IPS-15b (cell line): ENCODE measurements around the gene RNGTT.
"Not testable (repeated sequence)": the region's sequence is repeated elsewhere in the genome, so short reads cannot be mapped to it uniquely, and the experiment has no call there.

Source experiments
- H3K27me3 ChIP-seq: one replicate; pipeline ENCODE4 v1.6.1; 2013; ENCODE audit warnings: low read length; ENCODE audit not compliant: control insufficient read depth, insufficient read depth
- H3K36me3 ChIP-seq: one replicate; pipeline ENCODE4 v1.6.1; 2013; ENCODE audit warnings: low read length; ENCODE audit not compliant: control insufficient read depth, insufficient read depth
- H3K4me1 ChIP-seq: one replicate; pipeline ENCODE4 v1.6.1; 2013; ENCODE audit warnings: mild to moderate bottlenecking, low read length; ENCODE audit not compliant: control insufficient read depth, insufficient read depth
- H3K4me3 ChIP-seq: one replicate; pipeline ENCODE4 v1.5.1; 2013; ENCODE audit warnings: low read depth, low read length
- H3K9ac ChIP-seq: one replicate; pipeline ENCODE4 v1.6.1; 2013; ENCODE audit warnings: low read depth, mild to moderate bottlenecking, low read length
- H3K9me3 ChIP-seq: one replicate; pipeline ENCODE4 v1.6.1; 2013; ENCODE audit warnings: mild to moderate bottlenecking, low read length; ENCODE audit not compliant: control insufficient read depth, insufficient read depth

The RNGTT gene

DNA sequence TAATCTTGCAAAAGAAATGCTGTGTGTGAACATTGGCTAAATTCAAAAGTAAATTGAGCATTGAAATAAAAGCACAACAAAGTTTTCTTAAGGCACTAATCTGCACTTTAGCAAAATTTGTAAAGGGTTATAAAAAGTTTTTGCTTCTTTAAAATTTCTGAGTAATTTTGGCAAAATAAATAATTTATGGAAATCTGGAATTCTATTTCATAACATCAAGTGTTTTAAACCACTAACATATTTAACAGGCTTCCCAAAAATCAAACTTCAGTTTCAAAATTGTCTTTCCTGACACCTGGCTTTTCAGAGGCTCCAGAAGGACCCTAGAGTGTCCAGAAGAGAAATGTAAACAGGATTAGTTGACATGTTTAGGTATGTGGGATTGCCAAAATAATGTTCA is 4.5 kb upstream of the RNGTT start:
- peaks cover 7% of the 10 kb centered on the region for H3K4me1 ChIP-seq

GRCh38 chr6:88965691-88966090 is 2.3 kb upstream of the RNGTT start:
- H3K36me3 ChIP-seq = peaks cover 2% of the 10 kb centered on the region
- no peaks in the 10 kb centered on the region for H3K9me3 ChIP-seq
- H3K4me3 ChIP-seq = peak overlapping the region; percentile 11
- peaks cover 11% of the 10 kb centered on the region for H3K27me3 ChIP-seq
- H3K9ac ChIP-seq = no peak overlapping the region
- H3K4me1 ChIP-seq = peaks cover 2% of the 10 kb centered on the region

More for the DNA sequence above, 4.5 kb upstream of the RNGTT start:
- Histone ChIP-seq H3K9ac (no peak overlapping the region), H3K4me3 (no peak overlapping the region), H3K9me3 (no peaks in the 10 kb centered on the region), H3K27me3 (peaks cover 33% of the 10 kb centered on the region), H3K36me3 (peaks cover 2% of the 10 kb centered on the region)

- no peaks in the 10 kb centered on the region for H3K27me3 ChIP-seq
- H3K4me3 ChIP-seq = peak overlapping the region; percentile 68
- peaks cover 2% of the 10 kb centered on the region for H3K36me3 ChIP-seq
- H3K9me3 ChIP-seq = no peaks in the 10 kb centered on the region
- peaks cover 2% of the 10 kb centered on the region for H3K4me1 ChIP-seq
- H3K9ac ChIP-seq = no peak overlapping the region
Observed at GRCh38 chr6:88964509-88964908, 1.1 kb upstream of the RNGTT start.

GRCh38 chr6:88958842-88959241 is 4.6 kb downstream of the RNGTT start:
- H3K27me3 ChIP-seq = no peaks in the 10 kb centered on the region
- H3K9me3 ChIP-seq = no peaks in the 10 kb centered on the region
- peaks cover 2% of the 10 kb centered on the region for H3K36me3 ChIP-seq
- no peak overlapping the region for H3K4me3 ChIP-seq
- no peak overlapping the region for H3K9ac ChIP-seq
- H3K4me1 ChIP-seq = no peaks in the 10 kb centered on the region

DNA sequence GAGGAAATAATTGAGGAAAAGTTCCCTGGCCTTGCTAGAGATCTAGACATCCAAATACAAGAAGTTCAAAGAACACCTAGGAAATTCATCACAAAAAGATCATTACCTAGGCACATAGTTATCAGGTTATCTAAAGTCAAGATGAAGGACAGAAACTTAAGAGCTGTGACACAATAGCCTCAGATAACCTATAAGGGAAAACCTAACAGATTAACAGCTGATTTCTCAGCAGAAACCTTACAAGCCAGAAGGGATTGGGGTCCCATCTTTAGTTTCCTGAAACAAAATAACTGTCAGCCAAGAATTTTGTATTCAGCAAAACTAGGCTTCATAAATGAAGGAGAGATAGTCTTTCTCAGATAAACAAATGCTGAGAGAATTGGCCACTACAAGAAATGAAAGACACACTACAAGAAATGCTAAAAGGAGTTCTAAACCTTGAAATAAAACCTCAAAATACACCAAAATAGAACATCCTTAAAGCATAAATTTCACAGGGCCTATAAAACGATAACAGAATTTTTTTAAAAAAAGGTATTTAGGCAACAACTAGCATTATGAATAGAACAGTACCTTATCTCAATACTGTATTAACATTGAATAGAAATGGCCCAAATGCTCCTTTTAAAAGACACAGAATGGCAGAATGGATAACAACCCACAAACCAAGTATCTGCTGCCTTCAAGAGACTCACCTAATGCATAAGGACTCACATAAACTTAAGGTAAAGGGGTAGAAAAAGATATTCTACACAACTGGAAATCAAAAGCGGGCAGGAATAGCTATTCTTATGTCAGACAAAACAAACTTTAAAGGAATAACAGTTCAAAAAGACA is 9.7 kb downstream of the RNGTT start:
- Histone ChIP-seq H3K4me1 (no peaks in the 10 kb centered on the region), H3K4me3 (no peak overlapping the region), H3K9ac (no peak overlapping the region), H3K27me3 (no peaks in the 10 kb centered on the region), H3K36me3 (no peaks in the 10 kb centered on the region), H3K9me3 (no peaks in the 10 kb centered on the region)

DNA sequence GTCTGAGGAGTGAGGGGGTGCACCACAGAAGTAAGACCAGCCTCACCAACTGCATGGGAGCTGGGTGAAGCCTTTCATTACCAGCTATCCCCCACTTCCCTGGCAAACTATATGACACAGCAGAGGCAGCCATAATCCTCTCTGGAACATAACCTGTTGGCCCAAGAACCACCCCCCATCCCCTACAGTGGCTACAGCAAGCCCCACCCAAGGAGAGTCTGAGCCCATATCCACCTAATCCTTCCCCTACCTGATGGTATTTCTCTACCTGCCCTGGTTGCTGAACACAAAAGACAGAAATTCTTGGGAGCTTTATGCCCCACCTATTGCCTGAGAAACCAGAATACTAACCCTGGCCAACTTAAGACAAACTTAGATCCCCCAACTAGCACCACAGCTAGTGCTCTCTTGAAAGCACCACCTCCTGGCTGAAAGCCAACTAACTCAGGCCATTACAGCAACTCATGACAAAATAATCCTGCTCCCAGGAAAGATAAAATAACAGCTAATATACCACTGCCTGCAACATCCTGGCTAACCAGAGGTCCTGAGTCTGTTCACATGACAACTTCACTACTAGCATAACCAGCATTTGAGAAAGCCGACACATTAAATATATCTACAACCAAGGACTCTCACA is 11.2 kb downstream of the RNGTT start:
- Histone ChIP-seq H3K4me3 (no peak overlapping the region), H3K27me3 (no peaks in the 10 kb centered on the region), H3K9ac (no peak overlapping the region), H3K4me1 (no peaks in the 10 kb centered on the region), H3K36me3 (no peaks in the 10 kb centered on the region), H3K9me3 (no peaks in the 10 kb centered on the region)

DNA sequence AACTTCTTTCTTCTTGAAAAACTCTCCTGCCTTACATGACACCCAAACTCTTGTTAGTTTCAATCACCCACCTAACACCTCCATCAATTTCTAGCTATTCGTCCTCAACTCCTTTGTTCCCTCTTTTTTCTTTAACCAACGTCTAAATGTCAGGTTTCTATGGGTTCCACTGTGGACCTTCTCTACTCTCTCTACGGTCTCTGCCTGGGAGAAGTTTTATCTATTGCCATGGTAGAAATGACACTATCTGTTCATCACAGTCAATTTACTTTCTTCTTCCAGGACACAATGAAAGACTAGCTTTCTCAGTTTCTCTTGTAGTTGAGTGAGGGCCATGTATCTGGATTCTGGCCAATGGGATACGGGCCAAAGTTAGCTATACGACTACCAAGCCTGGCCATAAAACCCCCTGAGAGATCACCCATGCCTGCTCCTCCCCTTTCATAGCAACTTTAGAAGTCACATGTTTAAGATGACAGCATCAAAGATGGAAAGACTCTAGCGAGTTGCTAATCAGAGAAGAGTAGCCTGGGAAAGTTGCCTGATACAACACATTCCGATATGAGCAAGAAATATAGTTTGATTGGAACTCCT is 17.9 kb downstream of the RNGTT start:
- H3K27me3 ChIP-seq = no peaks in the 10 kb centered on the region
- H3K4me1 ChIP-seq = no peaks in the 10 kb centered on the region

DNA sequence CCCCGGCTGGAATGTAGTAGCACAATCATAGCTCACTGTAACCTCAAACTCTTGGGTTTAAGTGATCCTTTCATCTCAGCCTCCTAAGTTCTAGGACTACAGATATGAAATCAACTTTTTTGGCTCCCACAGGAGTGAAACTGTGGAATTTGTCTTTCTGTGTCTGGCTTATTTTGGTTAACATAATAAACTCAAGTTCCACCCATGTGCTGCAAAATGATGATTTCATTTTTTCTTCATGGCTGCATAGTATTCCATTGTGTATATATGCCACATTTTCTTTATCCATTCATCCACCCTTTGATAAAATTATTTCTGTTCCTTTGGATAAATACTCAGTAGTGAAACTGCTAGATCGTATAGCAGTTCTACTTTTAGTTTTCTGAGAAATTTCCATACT is 29.9 kb downstream of the RNGTT start:
- Histone ChIP-seq H3K4me1 (no peaks in the 10 kb centered on the region), H3K9ac (no peak overlapping the region), H3K4me3 (no peak overlapping the region), H3K27me3 (no peaks in the 10 kb centered on the region), H3K9me3 (no peaks in the 10 kb centered on the region), H3K36me3 (peaks cover 5% of the 10 kb centered on the region)

More for the DNA sequence above, 17.9 kb downstream of the RNGTT start:
- Histone ChIP-seq H3K4me3 (no peak overlapping the region), H3K9ac (no peak overlapping the region), H3K36me3 (no peaks in the 10 kb centered on the region), H3K9me3 (no peaks in the 10 kb centered on the region)

GRCh38 chr6:88932019-88932418 is 31.4 kb downstream of the RNGTT start:
- not testable (repeated sequence) for H3K27me3 ChIP-seq, H3K4me1 ChIP-seq, H3K36me3 ChIP-seq

DNA sequence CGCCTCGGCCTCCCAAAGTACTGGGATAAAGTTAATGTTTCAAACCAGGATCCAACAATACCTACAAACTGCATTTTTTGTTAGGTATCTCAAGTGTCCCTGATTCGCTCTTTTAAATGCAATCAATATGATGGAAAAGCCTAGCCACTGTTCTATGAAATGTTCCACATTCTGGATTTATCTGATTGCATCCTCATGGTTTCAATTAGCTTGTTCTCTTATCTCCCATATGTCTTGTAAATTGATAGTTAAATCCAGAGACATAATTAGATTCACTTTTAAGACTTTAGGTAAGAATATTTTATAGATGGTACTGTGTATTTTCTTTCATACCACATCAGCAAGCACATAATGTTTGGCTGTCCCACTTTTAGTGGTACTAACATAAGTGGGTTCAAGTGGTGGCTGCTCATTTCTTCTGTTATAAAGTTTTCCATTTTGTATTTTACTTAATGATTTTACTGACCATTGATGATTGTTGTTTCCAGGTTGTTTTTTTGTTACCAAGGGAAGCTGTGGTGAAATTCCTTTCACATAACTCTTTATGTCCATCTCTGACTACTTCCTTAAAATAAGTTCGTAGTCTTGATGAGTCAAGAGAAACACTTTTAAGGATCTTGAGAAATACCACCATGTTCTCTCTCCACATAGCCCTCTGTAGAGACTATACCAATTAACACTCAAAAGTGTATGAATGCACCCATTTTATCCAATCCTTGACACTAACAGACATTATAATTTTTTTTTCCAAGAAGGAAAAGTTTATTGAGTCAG is 40.5 kb downstream of the RNGTT start:
- Histone ChIP-seq H3K4me1 (no peaks in the 10 kb centered on the region), H3K4me3 (no peak overlapping the region), H3K36me3 (peaks cover 5% of the 10 kb centered on the region), H3K9ac (no peak overlapping the region), H3K9me3 (no peaks in the 10 kb centered on the region), H3K27me3 (no peaks in the 10 kb centered on the region)

More at GRCh38 chr6:88932019-88932418, 31.4 kb downstream of the RNGTT start:
- not testable (repeated sequence) for H3K9ac ChIP-seq, H3K9me3 ChIP-seq, H3K4me3 ChIP-seq

GRCh38 chr6:88921734-88922133 is 41.7 kb downstream of the RNGTT start:
- Histone ChIP-seq H3K4me3 (no peak overlapping the region), H3K27me3 (no peaks in the 10 kb centered on the region), H3K4me1 (no peaks in the 10 kb centered on the region), H3K9me3 (no peaks in the 10 kb centered on the region), H3K36me3 (peaks cover 5% of the 10 kb centered on the region), H3K9ac (no peak overlapping the region)
